BE2C (cell line): ENCODE data around the gene FN1.

ENCODE experiments used
- DNase-seq: peaks from one replicate; pipeline ENCODE4 v3.0.0-alpha.2; 2020
- H3K27me3 ChIP-seq: fragments of 250-450 bp; sonication (Bioruptor Pico); 2 replicates; pipeline ENCODE4 v1.5.1; 2020; ENCODE audit warnings: mild to moderate bottlenecking
- H3K36me3 ChIP-seq: fragments of 250-450 bp; sonication (Bioruptor Pico); 2 replicates; pipeline ENCODE4 v1.5.1; 2020; ENCODE audit warnings: mild to moderate bottlenecking
- H3K4me1 ChIP-seq: fragments of 250-450 bp; sonication (Bioruptor Pico); 2 replicates; pipeline ENCODE4 v1.5.1; 2020
- H3K4me3 ChIP-seq: 2 replicates; pipeline ENCODE4 v1.5.1; 2011; ENCODE audit warnings: low read depth, low read length
- H3K9me3 ChIP-seq: fragments of 250-450 bp; sonication (Bioruptor Pico); 2 replicates; pipeline ENCODE4 v1.5.1; 2020
- CTCF ChIP-seq: IDR thresholded peaks from 2 replicates; pipeline ENCODE4 v1.5.1; 2012; ENCODE audit warnings: mild to moderate bottlenecking, low read depth, low read length

Gene FN1

DNA sequence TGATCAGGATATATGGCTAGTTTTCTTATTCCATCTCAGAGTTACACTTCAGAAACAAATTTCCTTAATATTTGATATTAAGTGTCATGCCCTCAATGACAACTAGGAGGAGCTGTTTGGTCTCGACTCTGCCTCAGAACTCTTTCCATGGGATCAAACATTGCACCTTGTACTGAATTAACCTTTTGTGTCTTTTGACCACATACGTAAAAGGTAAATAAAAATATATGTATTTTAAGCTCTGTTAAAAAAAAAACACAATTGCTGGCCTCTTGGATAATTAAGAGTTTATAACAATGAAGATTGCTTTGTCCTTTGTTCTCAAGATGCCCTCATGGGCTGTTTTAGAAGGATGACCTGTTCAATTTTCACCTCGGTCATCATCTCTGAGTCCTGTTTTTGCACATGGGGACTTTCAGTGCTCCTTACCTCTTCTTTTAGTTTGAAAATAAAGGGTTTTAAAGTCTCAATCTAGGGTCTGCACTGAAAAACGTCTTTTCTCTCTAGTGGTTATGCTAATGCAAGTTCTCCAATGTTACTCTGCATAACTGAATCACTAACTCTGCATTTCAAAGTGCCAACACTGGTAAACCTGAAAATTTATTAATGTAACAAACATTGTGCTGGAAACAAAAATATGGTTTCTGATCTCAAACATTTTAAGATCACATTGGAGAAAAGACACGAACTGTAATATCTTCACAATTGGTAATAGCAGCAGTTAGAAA, 18.8 kb upstream of the FN1 start:
- Histone ChIP-seq H3K4me3 (no peak overlapping the region), H3K9me3 (no peaks in the 10 kb centered on the region), H3K4me1 (no peaks in the 10 kb centered on the region), H3K27me3 (no peaks in the 10 kb centered on the region), H3K36me3 (no peaks in the 10 kb centered on the region)
- peak; percentile 88 for TF ChIP-seq CTCF
- DNase-seq, result peak; percentile 11

- H3K4me3 ChIP-seq, result no peak overlapping the region
- H3K4me1 ChIP-seq, result no peaks in the 10 kb centered on the region
- H3K27me3 ChIP-seq, result no peaks in the 10 kb centered on the region
- TF ChIP-seq CTCF, result no peak
- no peaks in the 10 kb centered on the region for H3K36me3 ChIP-seq
- H3K9me3 ChIP-seq, result no peaks in the 10 kb centered on the region
- no peak for DNase-seq
Observed at GRCh38 chr2:215452725-215453124, 16.9 kb upstream of the FN1 start.

- Histone ChIP-seq H3K4me1 (no peaks in the 10 kb centered on the region), H3K27me3 (no peaks in the 10 kb centered on the region), H3K9me3 (no peaks in the 10 kb centered on the region), H3K36me3 (no peaks in the 10 kb centered on the region), H3K4me3 (no peak overlapping the region)
- DNase-seq, result no peak
- TF ChIP-seq CTCF, result no peak
Observed at GRCh38 chr2:215451012-215451756, 15.3 kb upstream of the FN1 start.

DNA sequence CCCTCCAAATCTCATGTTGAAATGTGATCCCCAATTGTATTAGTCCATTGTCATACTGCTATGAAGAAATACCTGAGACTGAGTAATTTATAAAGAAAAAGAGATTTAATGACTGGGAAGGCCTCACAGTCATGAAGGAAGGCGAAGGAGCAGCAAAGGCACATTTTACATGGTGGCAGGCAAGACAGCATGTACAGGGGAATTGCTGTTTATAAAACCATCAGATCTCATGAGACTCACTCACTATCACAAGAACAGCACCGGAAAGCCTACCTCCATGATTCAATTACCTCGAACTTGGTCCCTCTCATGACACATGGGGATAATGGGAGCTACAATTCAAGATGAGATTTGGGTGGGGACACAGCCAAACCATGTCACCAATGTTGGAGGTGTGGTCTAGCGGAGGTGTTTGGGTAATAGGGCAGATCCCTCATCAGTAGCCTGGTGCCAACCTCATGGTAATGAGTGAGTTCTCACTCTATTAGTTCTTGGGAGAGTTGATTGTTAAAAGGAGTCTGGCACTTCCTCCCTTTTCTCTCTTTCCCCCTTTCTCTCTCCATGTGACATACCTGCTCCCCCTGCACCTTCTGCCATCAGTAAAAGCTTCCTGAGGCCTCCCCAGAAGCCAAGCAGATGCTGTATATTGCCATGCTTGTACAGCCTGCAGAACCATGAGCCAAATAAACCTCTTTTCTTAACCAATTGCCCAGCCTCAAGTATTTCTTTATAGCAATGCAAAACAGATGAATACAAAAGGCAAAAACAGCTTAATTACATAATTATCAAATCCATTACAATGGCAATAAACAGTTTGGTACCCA, 14.5 kb upstream of the FN1 start:
- no peak for TF ChIP-seq CTCF
- no peaks in the 10 kb centered on the region for H3K4me1 ChIP-seq
- no peak overlapping the region for H3K4me3 ChIP-seq
- no peaks in the 10 kb centered on the region for H3K9me3 ChIP-seq
- no peaks in the 10 kb centered on the region for H3K36me3 ChIP-seq
- DNase-seq, result no peak
- no peaks in the 10 kb centered on the region for H3K27me3 ChIP-seq

- no peaks in the 10 kb centered on the region for H3K9me3 ChIP-seq
- H3K4me3 ChIP-seq, result no peak overlapping the region
- DNase-seq, result no peak
- no peaks in the 10 kb centered on the region for H3K4me1 ChIP-seq
- no peaks in the 10 kb centered on the region for H3K36me3 ChIP-seq
- TF ChIP-seq CTCF, result no peak
- H3K27me3 ChIP-seq, result no peaks in the 10 kb centered on the region
Observed at GRCh38 chr2:215447673-215448081, 11.8 kb upstream of the FN1 start.
